ENCODE results near the gene DDX23. TPM values are rescaled to one million over a fixed set of nuclear protein-coding genes. Genes with fewer than 3 reads are reported as not detected.

The DDX23 gene
- total RNA-seq, 1 donor from 2014 or later: 79.2 TPM

Other genes with a start within 250 kb of the DDX23 start
- 34.8 and 61.3 TPM in 2 replicates for gene KANSL2, start 169.9 kb downstream of the DDX23 start, total RNA-seq
- 20.5 and 28.9 TPM in 2 replicates for gene CCNT1, start 135.5 kb downstream of the DDX23 start, total RNA-seq
- gene ADCY6, start 63.1 kb downstream of the DDX23 start, total RNA-seq: 34.2 and 40.6 TPM in 2 replicates
- gene CACNB3, start 33.7 kb downstream of the DDX23 start, total RNA-seq: 18.7 and 20.9 TPM in 2 replicates
- 1.4 and 3.7 TPM in 2 replicates for gene RND1, start 13.7 kb upstream of the DDX23 start, total RNA-seq
- 20.6 and 23.0 TPM in 2 replicates for gene FKBP11, start 73.3 kb upstream of the DDX23 start, total RNA-seq
- 46.8 and 56.2 TPM in 2 replicates for gene ARF3, start 105.3 kb upstream of the DDX23 start, total RNA-seq
- under 0.01 TPM in 1 of 2 replicates, not detected in the other for gene WNT10B, start 119.6 kb upstream of the DDX23 start, total RNA-seq
- not detected in 2 replicates for gene WNT1, start 126.2 kb upstream of the DDX23 start, total RNA-seq
- gene DDN, start 147.2 kb upstream of the DDX23 start, total RNA-seq: 0.14 and 0.26 TPM in 2 replicates
- gene PRKAG1, start 166.6 kb upstream of the DDX23 start, total RNA-seq: 41.2 and 64.7 TPM in 2 replicates
- 29.7 and 36.8 TPM in 2 replicates for gene KMT2D, start 208.6 kb upstream of the DDX23 start, total RNA-seq
- gene RHEBL1, start 217.8 kb upstream of the DDX23 start, total RNA-seq: 2.2 and 3.0 TPM in 2 replicates
- gene DHH, start 242.6 kb upstream of the DDX23 start, total RNA-seq: 5.8 and 18.8 TPM in 2 replicates